HK-2 (cell line): Measurements from ENCODE around the gene CDC7.

Experiments
- DNase-seq: peaks from one replicate; pipeline ENCODE4 v3.0.0-alpha.2; 2018; ENCODE audit not compliant: unreplicated experiment

CDC7 gene

GRCh38 chr1:91549041-91549735, 48.5 kb downstream of the CDC7 start:
- DNase-seq, result no peak

- no peak for DNase-seq
Observed at GRCh38 chr1:91550961-91551360, 50.3 kb downstream of the CDC7 start.

DNA sequence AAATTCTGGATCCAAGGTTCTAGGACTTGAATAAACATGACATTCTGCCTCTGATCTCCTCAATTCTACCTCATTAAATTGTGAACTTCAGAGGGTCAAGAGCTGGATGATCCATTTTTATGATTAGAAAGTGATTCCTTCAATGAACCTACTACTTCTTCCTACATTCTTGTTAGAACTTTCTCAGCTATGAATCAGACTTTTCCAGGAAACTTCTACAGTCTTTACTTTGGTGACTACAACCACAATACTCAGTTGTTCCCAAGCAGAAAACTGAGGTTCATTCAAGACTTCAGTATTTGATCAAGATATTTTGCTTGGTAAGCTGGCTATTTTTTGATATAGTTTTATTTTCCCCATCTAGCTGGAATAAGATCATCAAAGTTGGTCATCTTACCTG, 51.4 kb downstream of the CDC7 start:
- DNase-seq, result no peak

DNA sequence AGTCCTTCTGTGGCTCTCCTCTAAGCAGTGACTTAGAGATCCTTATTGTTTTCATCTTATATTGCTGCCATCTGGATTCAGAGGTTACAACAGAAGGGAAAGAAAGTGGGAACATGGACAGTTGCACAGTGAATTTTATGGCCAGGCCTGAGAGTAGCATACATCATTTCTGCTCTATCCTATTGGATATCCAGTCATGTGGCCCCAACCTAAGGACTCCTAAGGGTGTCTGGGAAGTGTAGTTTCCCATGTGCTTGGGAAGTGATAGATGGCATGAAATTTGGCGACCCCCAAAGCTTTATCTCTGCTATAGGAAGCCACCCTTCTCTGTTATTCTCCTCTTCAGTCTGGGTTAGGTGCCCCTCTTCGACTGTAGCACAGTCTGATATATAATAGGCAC, 51.9 kb downstream of the CDC7 start:
- no peak for DNase-seq

DNA sequence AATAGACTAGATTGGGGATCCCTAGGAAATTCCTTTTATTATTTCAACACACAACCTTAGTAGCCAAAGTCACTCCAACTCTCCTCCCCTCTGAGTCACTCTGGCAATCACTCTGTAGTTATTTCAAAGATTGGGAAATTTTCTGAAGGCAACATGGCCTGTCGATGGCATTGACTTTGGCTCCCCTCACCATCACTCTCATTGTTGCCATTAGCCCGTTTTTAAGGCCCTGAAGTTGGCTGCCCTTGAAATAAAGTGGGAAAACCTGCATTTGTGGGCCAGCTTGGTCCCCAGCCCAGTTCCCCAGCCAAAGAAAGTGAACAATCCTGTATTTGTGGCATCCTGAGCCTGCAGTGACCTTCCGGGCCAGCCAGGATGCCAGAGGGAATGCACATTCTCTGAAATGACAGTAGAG, 52.5 kb downstream of the CDC7 start:
- no peak for DNase-seq

- DNase-seq, result no peak
Observed at GRCh38 chr1:91555074-91555730, 54.6 kb downstream of the CDC7 start.

DNA sequence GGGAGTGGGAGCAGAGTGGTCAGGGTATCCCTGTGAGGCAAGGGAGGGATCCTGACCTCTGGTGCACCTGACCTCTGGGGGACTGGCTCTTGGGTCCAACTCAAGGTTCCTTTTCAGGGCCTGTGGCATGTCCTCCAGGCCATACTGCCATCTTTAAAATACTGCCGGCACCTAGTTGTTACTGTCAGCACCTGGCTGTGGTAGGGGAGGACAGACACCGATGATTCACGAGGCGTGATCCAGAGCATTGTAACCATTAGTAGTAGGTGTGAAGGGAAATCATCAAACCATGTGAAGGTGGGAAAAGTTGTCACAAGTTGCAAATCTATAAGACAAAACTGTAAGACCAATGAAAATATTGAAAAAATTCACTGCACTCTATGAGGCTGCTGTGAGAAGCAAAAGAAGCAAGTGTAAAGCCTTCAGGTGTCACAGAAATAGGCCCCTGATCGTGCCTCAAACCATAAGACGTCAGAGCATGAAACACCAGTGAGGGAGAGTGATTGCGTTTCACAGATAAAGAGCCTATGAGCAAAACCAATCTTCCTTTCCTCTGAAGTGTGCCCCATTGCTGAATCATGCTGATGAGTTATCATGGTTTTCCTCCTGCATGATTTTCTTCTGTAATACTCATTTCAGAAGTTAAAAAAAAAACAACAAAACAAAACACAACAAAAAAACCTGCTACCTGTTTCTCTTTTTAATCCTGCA, 55.3 kb downstream of the CDC7 start:
- no peak for DNase-seq

DNA sequence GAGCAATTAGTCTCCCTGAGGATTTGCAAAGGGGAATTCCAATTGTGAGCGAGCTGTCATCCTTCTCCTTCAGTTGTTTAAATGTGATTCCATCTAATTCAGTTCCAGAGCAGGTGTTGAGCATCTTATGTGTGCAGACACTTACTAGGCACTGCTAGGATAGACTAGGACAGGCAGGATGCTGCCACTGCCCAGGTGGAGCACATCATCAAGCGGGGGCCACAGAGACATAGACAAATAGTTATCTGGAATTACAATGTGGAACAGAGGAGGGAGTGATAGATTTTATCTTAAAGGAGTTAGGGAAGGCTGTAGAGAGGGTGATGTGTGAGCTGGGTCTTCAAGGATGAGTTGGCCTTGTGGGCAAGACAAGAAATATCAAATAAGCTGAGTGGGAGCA, 55.9 kb downstream of the CDC7 start:
- no peak for DNase-seq

DNA sequence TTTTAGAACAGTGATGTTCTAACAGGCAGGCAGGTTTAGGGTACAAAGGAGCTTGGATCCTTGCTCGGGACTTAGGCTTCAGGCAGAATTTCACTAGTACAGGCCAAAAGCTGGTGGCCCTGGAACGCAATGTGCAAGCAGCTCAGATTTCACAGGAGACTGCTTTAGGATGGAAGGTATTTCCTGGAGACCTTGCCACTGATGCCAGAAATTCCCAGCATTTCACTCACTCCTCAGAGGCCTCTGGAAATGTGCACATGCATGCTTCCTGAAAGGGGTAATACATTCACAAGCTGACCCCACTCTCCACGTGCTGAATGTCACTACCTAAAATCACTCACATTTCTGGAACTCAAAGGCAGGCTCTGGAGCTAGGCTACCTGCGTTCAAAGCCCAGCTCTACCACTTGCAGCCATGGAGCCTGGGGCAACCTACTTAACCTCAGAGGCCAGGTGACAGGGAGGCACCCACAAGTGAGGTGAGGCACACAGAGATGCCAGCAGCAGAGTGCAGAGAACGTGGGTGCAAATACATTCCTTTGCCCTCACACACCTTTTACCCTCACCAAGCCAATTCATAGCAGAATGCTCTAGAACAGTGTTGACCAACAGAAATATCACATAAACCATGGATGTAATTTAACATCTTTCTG, 56.5 kb downstream of the CDC7 start:
- no peak for DNase-seq

- DNase-seq, result no peak
Observed at GRCh38 chr1:91557826-91558225, 57.2 kb downstream of the CDC7 start.

GRCh38 chr1:91559046-91559750, 58.5 kb downstream of the CDC7 start:
- DNase-seq, result no peak

DNA sequence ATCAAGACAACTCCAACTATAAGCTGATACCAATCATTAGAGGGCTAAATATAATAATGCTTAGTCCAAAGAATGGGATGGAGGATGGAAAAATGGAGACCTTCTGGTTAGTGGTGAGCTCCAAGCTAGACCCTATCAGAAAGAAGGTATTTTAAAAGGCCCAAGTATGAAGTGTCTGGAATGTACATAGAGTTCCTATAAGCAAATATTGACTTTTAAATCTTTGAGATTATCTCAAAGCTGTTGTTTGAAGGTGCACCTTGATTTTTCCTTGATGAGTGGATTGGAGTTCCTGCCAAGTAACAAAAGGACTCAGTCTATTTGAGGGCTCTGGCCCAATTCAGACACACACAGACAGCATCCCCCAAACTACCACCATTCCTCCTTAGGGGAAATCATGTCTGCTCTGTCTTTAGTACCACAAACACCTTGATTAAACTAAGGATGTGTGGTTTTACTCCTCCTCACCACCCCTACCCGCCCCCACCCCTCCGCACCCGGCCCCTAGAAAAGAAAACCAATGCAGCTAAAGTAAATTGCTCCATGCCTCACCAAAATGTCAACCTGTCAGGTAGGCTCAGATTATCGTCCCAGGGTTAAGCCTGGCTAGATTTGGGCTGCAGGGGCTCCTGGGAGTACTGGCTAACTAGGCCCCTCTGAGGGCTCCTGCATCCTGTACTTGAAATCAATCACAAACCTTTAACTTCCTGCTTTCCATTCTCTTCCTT, 59.4 kb downstream of the CDC7 start:
- no peak for DNase-seq

- no peak for DNase-seq
Observed at GRCh38 chr1:91564888-91565701, 64.4 kb downstream of the CDC7 start.

GRCh38 chr1:91567583-91567982, 66.9 kb downstream of the CDC7 start:
- DNase-seq, result no peak

DNA sequence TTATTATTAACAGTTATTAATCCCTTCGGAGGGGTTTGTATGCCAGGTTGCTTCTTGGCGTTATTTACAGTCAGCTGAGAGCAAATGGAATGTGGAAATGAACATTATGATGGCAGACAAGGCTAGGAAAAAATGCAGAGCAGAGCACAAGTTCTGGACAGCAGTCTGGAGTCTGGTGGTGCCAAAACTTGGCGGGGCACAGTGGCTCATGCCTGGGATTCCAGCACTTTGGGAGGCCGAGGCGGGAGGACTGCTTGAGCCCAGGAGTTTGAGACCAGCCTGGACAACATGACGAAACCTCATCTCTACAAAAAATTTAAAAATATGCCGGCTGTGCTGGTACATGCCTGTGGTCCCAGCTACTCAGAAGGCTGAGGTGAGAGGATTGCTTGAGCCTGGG, 67.6 kb downstream of the CDC7 start:
- no peak for DNase-seq

DNA sequence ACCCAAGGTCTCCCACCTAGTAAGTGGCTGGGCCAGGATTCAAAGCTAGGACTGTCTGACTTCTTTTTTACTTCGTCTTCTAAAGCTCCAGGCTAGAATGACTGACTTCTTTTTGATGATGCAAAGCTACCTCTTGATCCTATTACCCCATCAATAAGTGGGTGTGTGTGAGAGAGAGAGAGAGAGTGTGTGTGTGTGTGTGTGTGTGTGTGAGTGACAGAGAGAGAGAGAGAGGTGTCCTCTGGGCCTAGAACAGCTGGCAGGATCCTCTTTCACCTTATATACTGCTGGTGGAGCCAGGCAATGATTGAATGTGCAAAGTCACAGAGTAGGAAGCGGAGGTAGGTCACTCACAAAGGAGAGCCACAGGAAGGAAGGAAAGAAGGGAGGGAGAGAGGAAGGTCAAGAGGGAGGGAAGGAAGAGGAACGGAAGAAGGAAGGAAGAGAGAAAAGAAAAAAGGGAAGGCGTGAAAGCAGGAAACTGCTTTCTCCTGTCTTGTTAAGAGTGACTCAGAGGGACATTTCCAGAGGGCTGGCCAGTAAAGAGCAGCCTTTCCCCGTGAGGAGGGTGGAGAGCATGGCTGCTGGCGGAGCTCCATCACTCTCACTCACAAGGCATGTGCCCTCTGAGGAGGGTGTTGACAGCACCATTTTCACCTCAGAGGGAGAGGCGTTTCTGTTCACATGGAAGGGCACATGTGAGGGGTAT, 68.9 kb downstream of the CDC7 start:
- peak; percentile 69 for DNase-seq

DNA sequence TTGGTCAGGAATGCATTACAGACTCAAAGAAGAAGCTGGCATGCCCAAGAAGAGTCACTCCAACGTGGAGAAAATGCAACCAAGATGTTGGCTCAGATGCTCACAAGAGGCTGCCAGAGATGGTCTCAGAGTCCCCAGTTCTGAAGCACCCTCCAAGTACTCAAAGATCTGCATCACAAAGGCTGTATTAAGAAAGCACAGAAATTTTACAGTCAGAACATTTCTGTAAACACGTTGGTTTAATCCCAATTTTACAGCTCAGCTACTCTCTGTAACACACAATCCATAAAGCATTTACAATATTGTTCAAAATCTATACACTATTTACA, 69.4 kb downstream of the CDC7 start:
- DNase-seq, result no peak

DNA sequence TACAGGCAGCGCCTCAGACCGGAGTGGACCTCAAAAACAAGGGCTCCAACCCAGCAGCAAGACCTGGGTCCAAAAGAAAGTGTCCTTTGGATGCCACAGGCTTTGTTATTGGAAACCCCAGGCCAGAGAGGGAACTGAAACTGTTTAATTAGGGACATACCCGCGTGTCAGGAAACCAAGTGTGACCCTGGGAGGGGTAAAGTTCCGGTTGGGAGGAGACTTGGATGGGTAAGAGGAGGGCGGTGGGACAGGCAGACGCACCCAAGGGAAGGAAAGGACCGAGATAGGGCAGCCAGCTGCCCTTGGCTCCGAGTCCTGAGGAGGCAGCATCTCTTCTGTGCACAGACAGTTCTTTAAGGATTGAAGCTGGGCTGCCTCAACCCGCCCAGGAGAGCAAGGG, 71.4 kb downstream of the CDC7 start:
- no peak for DNase-seq
